WTC11 (cell line): ENCODE results near the gene LPAR3. TPM values are rescaled to one million over a fixed set of nuclear protein-coding genes. Genes with fewer than 3 reads are reported as not detected.

Experiments used
- ATAC-seq: fragments of 200-7000 bp; cut with Tn5 transposase; 2 replicates; pipeline ENCODE4 v1.10.0; 2021; ENCODE audit warnings: mild to moderate bottlenecking, moderate library complexity
- CTCF ChIA-PET: fragments of 300-600 bp; sonication (Branson Sonifier 250); formaldehyde crosslinking; loops from one replicate; lab custom pipeline; 2021; ENCODE audit warnings: antibody characterized with exemption; lab: Charles Lee
- POLR2A ChIA-PET: fragments of 350-600 bp; sonication (Branson Sonifier 250); formaldehyde crosslinking; loops from one replicate; lab custom pipeline; 2021; ENCODE audit warnings: antibody characterized with exemption; lab: Charles Lee
- DNase-seq: peaks from one replicate; pipeline ENCODE4 v3.0.0; 2021; ENCODE audit warnings: low spot score
- H3K27ac Mint-ChIP-seq: 2 replicates; pipeline ENCODE4 v1.8.0; 2021; ENCODE audit warnings: mixed read lengths
- H3K27me3 Mint-ChIP-seq: 2 replicates; pipeline ENCODE4 v1.8.0; 2021; ENCODE audit warnings: low read depth, mild to moderate bottlenecking, moderate library complexity, mixed read lengths
- H3K36me3 Mint-ChIP-seq: 2 replicates; pipeline ENCODE4 v1.8.0; 2021; ENCODE audit warnings: mixed read lengths
- H3K4me1 Mint-ChIP-seq: 2 replicates; pipeline ENCODE4 v1.8.0; 2022; ENCODE audit warnings: mixed read lengths
- H3K4me3 Mint-ChIP-seq: 2 replicates; pipeline ENCODE4 v1.8.0; 2021; ENCODE audit warnings: mild to moderate bottlenecking, moderate library complexity, mixed read lengths
- H3K9me3 Mint-ChIP-seq: 2 replicates; pipeline ENCODE4 v1.8.0; 2021; ENCODE audit warnings: mixed read lengths
- ATF1 ChIP-seq: sonication (generic); formaldehyde crosslinking; IDR thresholded peaks from 2 replicates; pipeline ENCODE4 v1.8.1; 2023; ENCODE audit warnings: mild to moderate bottlenecking, moderate library complexity, missing genetic modification reagents
- ELF4 ChIP-seq: sonication (generic); formaldehyde crosslinking; IDR thresholded peaks from 2 replicates; pipeline ENCODE4 v1.8.1; 2022; ENCODE audit warnings: low read depth, mild to moderate bottlenecking, moderate library complexity, missing genetic modification reagents
- FOXP1 ChIP-seq: sonication (generic); formaldehyde crosslinking; IDR thresholded peaks from 2 replicates; pipeline ENCODE4 v1.8.0; 2022; ENCODE audit warnings: missing genetic modification reagents, mild to moderate bottlenecking, moderate library complexity, borderline replicate concordance
- GABPB1 ChIP-seq: sonication (generic); formaldehyde crosslinking; IDR thresholded peaks from 2 replicates; pipeline ENCODE4 v1.8.1; 2023; ENCODE audit warnings: mild to moderate bottlenecking, missing genetic modification reagents
- HMGA2 ChIP-seq: fragments of 250-450 bp; sonication (Bioruptor Pico); IDR thresholded peaks from 2 replicates; pipeline ENCODE4 v1.4.0; 2021; ENCODE audit warnings: mild to moderate bottlenecking, moderate library complexity
- ZNF317 ChIP-seq: sonication (generic); formaldehyde crosslinking; IDR thresholded peaks from 2 replicates; pipeline ENCODE4 v1.8.1; 2023; ENCODE audit warnings: low read depth, mild to moderate bottlenecking, moderate library complexity, missing genetic modification reagents, borderline replicate concordance
- total RNA-seq: library from RNA; stranded (reverse); gene quantifications from 3 replicates; pipeline ENCODE4 v1.2.3, GENCODE V29; 2021
- TF ChIP-seq, protein P1 (sequence below): sonication (generic); formaldehyde crosslinking; IDR thresholded peaks from 2 replicates; pipeline ENCODE4 v1.8.0; 2022; ENCODE audit warnings: mild to moderate bottlenecking, missing genetic modification reagents
- TF ChIP-seq, protein P2 (sequence below): fragments of 250-450 bp; sonication (Bioruptor Pico); IDR thresholded peaks from 2 replicates; pipeline ENCODE4 v2.1.2; 2022; ENCODE audit warnings: mild to moderate bottlenecking, moderate library complexity
- TF ChIP-seq, protein P3 (sequence below): sonication (generic); formaldehyde crosslinking; conservative IDR thresholded peaks from 2 replicates; pipeline ENCODE4 v1.8.1; 2022; ENCODE audit warnings: mild to moderate bottlenecking, missing genetic modification reagents
- TF ChIP-seq, protein P4 (sequence below): sonication (generic); formaldehyde crosslinking; IDR thresholded peaks from 2 replicates; pipeline ENCODE4 v1.8.0; 2022; ENCODE audit warnings: mild to moderate bottlenecking, missing genetic modification reagents
- TF ChIP-seq, protein P5 (sequence below): sonication (generic); formaldehyde crosslinking; IDR thresholded peaks from 2 replicates; pipeline ENCODE4 v1.8.0; 2023; ENCODE audit warnings: missing genetic modification reagents
- TF ChIP-seq, protein P6 (sequence below): sonication (generic); formaldehyde crosslinking; IDR thresholded peaks from 2 replicates; pipeline ENCODE4 v1.8.1; 2022; ENCODE audit warnings: low read depth, missing genetic modification reagents, borderline replicate concordance
- TF ChIP-seq, protein P7 (sequence below): sonication (generic); formaldehyde crosslinking; IDR thresholded peaks from 2 replicates; pipeline ENCODE4 v1.8.0; 2022; ENCODE audit warnings: mild to moderate bottlenecking, missing genetic modification reagents
- TF ChIP-seq, protein P8 (sequence below): sonication (generic); formaldehyde crosslinking; IDR thresholded peaks from 2 replicates; pipeline ENCODE4 v1.8.1; 2022; ENCODE audit warnings: mild to moderate bottlenecking, missing genetic modification reagents, moderate library complexity, borderline replicate concordance

Gene LPAR3
- total RNA-seq, 1 experiment from 2014 or later: 33.3 TPM

DNA sequence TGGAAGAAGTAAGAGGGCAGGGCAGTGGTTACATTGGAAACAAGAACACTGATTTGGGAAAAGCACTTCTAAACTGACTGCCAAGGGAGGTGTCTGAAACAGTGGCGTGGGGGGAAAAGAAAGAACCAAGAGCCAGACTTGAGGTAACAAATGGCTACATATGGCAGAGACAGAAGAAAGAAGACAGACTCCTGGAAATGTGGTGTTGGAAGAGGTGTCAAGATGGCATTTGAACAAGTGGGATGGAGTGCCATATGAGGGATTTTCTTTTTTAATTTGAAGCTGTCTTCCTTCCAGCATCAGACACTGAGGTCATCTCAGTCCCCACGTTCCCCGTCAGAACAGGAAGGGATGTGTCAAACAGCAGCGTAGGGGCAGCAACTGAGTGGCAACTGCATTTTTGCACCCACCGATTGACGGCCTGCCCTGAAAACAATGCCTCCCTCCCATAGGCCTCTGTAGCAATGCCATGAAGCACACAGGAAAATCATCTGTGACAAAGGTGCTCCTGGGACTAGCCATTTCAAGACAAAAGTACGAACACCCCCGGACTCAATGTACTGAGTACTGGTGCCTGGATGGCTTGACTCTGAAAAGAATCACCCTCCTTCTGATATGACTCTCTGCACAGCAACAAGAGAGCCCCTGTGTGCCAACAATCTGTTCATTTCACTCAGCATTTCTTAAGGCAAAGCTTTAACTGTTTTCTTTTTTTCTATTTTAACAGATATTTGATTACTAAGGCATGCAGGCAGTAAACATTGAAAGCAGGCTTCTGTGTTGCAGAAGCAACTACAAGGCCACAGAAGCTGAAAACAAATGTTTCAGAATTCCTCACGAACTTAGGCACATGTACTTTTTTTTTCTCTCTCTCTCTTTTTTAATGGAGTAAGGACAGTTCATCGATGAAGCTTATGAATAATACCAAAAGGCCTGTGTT, 37.0 kb downstream of the LPAR3 start (continued):
- TF ChIP-seq, protein P1, sequence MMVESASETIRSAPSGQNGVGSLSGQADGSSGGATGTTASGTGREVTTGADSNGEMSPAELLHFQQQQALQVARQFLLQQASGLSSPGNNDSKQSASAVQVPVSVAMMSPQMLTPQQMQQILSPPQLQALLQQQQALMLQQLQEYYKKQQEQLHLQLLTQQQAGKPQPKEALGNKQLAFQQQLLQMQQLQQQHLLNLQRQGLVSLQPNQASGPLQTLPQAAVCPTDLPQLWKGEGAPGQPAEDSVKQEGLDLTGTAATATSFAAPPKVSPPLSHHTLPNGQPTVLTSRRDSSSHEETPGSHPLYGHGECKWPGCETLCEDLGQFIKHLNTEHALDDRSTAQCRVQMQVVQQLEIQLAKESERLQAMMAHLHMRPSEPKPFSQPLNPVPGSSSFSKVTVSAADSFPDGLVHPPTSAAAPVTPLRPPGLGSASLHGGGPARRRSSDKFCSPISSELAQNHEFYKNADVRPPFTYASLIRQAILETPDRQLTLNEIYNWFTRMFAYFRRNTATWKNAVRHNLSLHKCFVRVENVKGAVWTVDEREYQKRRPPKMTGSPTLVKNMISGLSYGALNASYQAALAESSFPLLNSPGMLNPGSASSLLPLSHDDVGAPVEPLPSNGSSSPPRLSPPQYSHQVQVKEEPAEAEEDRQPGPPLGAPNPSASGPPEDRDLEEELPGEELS (CRISPR knock-in tag): no peak
- TF ChIP-seq, protein P2, sequence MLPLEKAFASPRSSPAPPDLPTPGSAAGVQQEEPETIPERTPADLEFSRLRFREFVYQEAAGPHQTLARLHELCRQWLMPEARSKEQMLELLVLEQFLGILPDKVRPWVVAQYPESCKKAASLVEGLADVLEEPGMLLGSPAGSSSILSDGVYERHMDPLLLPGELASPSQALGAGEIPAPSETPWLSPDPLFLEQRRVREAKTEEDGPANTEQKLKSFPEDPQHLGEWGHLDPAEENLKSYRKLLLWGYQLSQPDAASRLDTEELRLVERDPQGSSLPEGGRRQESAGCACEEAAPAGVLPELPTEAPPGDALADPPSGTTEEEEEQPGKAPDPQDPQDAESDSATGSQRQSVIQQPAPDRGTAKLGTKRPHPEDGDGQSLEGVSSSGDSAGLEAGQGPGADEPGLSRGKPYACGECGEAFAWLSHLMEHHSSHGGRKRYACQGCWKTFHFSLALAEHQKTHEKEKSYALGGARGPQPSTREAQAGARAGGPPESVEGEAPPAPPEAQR: no peak
- TF ChIP-seq, all 79 proteins: peak for 0

DNA sequence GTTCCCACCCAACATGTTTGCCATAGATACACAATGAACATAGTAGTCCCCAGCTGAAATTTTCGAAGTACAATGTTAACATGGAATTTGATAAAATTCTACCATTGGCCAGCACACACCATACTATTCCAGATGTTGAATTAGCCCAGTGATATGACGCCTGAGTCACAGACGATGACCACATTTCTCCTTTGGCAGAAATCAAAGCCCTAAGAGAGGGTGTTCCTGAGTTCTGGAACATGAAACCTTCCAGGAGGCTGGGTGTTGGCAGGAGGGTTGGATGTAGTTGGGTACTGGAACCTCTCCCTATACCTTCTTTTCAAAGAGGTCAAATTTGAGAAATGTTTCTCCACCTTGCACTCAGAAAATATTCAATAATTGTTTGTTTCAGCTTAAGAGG, 37.8 kb downstream of the LPAR3 start:
- no peak for DNase-seq
- TF ChIP-seq, protein P3, sequence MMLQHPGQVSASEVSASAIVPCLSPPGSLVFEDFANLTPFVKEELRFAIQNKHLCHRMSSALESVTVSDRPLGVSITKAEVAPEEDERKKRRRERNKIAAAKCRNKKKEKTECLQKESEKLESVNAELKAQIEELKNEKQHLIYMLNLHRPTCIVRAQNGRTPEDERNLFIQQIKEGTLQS (CRISPR knock-in tag): no peak
- TF ChIP-seq, all 79 proteins: peak for 0
- peaks cover 8% of the 10 kb centered on the region for H3K4me1 Mint-ChIP-seq
- no peak overlapping the region for H3K4me3 Mint-ChIP-seq
- H3K27ac Mint-ChIP-seq: no peak overlapping the region
- peaks cover 14% of the 10 kb centered on the region for H3K36me3 Mint-ChIP-seq
- H3K27me3 Mint-ChIP-seq: no peaks in the 10 kb centered on the region
- CTCF ChIA-PET: no interaction called here
- ATAC-seq: no peak
- H3K9me3 Mint-ChIP-seq: no peaks in the 10 kb centered on the region
- POLR2A ChIA-PET: no interaction called here

DNA sequence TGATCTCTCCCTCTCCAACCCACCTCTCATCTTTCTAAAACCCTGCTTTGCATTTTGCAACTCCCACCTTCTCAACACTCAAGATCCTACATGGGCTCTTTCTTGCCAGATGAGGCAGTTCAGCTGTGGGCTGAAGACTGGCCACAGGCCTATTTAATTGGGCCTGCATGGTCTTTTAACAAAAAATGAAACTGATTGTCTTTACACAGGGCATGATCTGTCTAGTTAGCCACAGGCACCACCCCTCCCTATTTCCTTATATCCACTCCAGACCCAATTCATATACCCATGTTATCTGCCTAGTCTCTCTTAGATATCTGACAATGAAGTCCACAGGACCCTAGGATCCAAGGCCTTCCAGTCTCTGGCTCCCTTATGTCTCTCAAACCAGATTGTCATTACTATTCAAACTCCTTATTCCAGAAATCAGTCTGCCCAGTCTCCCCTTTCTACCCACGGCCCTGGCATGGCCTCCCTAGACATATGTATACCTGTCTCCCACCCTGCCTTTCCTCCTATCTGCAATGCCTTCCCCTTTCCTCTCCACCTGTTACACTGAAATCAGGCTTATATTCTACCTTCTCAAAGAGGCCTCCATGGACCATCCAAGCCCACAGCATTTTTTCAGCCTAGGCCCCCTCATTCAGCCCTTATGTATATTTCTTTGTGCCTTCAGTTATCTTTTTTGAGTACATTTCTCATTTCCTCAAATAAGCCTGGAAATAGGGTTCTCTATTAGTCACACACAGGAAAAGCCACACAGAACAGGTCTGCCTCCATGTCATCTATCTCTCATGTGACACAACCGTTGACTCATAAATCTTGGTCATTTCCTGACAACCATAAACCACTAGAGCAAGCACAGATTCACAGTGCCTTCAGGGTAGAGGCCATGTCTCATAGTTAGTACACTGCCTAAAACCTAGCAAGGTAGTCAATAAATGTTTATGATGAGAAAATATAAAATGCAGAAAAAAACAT, 39.0 kb downstream of the LPAR3 start:
- H3K4me1 Mint-ChIP-seq: peaks cover under 1% of the 10 kb centered on the region; the same call in 1 of the 2 replicates
- DNase-seq (no peak), ATAC-seq (no peak)
- H3K27ac Mint-ChIP-seq: no peak overlapping the region
- POLR2A ChIA-PET: no interaction called here
- peaks cover 17% of the 10 kb centered on the region for H3K36me3 Mint-ChIP-seq
- no peak overlapping the region for H3K4me3 Mint-ChIP-seq
- no peaks in the 10 kb centered on the region for H3K27me3 Mint-ChIP-seq
- CTCF ChIA-PET: interaction anchor here (0.6 to 1.5 kb wide), 2 partner anchors 9 to 72 kb away, joined by 3 to 4 read pairs; no protein-coding TSS in a partner anchor
- no peak for TF ChIP-seq ZNF317 (CRISPR knock-in tag)
- TF ChIP-seq, protein P4, sequence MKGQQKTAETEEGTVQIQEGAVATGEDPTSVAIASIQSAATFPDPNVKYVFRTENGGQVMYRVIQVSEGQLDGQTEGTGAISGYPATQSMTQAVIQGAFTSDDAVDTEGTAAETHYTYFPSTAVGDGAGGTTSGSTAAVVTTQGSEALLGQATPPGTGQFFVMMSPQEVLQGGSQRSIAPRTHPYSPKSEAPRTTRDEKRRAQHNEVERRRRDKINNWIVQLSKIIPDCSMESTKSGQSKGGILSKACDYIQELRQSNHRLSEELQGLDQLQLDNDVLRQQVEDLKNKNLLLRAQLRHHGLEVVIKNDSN (CRISPR knock-in tag): no peak
- TF ChIP-seq HMGA2 (CRISPR knock-in tag): no peak
- H3K9me3 Mint-ChIP-seq: no peaks in the 10 kb centered on the region

DNA sequence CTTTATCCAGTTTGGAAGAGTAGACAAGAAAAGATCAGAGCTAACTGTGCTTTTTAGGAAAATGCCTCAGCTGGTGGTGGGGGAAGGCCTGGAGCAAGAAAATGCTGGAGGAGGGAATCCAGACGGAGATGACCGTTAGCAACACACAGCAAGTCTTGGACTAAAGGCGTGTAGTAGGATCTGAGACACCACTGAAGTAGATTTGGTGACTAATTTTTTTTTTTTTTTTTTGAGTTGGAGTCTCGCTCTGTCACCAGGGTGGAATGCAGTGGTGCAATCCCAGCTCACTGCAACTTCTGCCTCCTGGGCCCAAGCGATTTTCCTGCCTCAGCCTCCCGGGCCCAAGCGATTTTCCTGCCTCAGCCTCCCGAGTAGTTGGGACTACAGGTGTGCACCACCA, 41.2 kb downstream of the LPAR3 start:
- peaks cover 17% of the 10 kb centered on the region for H3K36me3 Mint-ChIP-seq
- ATAC-seq (no peak), DNase-seq (no peak)
- ChIA-PET POLR2A (interaction anchor here (0.7 kb wide), 1 partner anchor 66 kb away, joined by 3 read pairs; no protein-coding TSS in a partner anchor), CTCF (interaction anchor here (1.0 kb wide), 1 partner anchor 83 kb away, joined by 4 read pairs; no protein-coding TSS in a partner anchor)
- H3K4me3 Mint-ChIP-seq: no peak overlapping the region
- no peak overlapping the region for H3K27ac Mint-ChIP-seq
- H3K9me3 Mint-ChIP-seq: no peaks in the 10 kb centered on the region
- H3K27me3 Mint-ChIP-seq: no peaks in the 10 kb centered on the region
- peaks cover 4% of the 10 kb centered on the region for H3K4me1 Mint-ChIP-seq
- TF ChIP-seq FOXP1 (CRISPR knock-in tag) (no peak), GABPB1 (CRISPR knock-in tag) (no peak), ELF4 (CRISPR knock-in tag) (no peak), ATF1 (no peak)
- TF ChIP-seq, protein P5, sequence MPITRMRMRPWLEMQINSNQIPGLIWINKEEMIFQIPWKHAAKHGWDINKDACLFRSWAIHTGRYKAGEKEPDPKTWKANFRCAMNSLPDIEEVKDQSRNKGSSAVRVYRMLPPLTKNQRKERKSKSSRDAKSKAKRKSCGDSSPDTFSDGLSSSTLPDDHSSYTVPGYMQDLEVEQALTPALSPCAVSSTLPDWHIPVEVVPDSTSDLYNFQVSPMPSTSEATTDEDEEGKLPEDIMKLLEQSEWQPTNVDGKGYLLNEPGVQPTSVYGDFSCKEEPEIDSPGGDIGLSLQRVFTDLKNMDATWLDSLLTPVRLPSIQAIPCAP (CRISPR knock-in tag): no peak
- TF ChIP-seq, protein P6, sequence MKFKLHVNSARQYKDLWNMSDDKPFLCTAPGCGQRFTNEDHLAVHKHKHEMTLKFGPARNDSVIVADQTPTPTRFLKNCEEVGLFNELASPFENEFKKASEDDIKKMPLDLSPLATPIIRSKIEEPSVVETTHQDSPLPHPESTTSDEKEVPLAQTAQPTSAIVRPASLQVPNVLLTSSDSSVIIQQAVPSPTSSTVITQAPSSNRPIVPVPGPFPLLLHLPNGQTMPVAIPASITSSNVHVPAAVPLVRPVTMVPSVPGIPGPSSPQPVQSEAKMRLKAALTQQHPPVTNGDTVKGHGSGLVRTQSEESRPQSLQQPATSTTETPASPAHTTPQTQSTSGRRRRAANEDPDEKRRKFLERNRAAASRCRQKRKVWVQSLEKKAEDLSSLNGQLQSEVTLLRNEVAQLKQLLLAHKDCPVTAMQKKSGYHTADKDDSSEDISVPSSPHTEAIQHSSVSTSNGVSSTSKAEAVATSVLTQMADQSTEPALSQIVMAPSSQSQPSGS (CRISPR knock-in tag): no peak
- TF ChIP-seq, protein P7, sequence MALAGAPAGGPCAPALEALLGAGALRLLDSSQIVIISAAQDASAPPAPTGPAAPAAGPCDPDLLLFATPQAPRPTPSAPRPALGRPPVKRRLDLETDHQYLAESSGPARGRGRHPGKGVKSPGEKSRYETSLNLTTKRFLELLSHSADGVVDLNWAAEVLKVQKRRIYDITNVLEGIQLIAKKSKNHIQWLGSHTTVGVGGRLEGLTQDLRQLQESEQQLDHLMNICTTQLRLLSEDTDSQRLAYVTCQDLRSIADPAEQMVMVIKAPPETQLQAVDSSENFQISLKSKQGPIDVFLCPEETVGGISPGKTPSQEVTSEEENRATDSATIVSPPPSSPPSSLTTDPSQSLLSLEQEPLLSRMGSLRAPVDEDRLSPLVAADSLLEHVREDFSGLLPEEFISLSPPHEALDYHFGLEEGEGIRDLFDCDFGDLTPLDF: no peak
- TF ChIP-seq, protein P4 (CRISPR knock-in tag): no peak
- TF ChIP-seq, protein P8, sequence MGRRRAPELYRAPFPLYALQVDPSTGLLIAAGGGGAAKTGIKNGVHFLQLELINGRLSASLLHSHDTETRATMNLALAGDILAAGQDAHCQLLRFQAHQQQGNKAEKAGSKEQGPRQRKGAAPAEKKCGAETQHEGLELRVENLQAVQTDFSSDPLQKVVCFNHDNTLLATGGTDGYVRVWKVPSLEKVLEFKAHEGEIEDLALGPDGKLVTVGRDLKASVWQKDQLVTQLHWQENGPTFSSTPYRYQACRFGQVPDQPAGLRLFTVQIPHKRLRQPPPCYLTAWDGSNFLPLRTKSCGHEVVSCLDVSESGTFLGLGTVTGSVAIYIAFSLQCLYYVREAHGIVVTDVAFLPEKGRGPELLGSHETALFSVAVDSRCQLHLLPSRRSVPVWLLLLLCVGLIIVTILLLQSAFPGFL (CRISPR knock-in tag): no peak
